Activated T-cell treated with anti-CD3 and anti-CD28 coated beads for 4 hours (primary cell): ENCODE data around the gene ANKFN1.

Source experiments
- DNase-seq: peaks from one replicate; pipeline ENCODE4 v3.0.0-alpha.2; 2020

The ANKFN1 gene

DNA sequence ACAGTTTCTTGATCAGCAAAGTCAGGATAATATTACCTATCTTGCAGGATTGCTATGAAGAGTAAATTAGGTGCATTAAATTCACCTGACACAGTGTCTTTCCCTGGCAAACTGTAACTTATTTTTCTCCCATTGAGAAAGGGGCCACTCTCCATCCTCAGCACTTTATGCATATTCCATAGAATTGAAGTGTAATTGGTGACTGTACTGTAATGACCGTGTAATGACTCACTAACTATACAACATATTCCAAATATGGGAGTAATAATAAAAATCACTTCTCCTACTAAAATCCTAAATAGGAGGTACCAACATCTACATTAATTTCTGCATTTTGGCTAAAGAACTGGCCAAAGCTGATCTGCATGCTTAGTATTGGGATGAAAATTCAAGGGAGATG is 298.4 kb downstream of the ANKFN1 start:
- no peak for DNase-seq

DNA sequence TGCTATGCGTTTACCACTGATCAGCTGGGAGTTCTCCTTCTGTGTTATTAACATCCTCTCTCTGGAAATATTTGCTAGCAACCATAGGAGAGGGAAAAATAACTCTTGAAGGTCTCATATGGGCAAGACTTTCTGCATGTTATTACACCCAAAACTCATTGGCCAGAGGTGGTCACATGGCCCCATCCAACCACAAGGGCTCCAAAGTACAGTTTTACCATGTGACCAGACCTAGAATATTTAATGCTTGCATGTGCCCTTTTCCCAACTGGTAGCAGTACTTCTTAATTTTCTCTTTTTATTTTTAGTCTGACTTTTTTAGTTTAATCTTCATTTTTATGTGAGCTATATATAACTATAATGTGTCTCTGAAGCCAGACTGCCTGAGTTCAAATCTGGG is 299.2 kb downstream of the ANKFN1 start:
- DNase-seq: no peak

DNA sequence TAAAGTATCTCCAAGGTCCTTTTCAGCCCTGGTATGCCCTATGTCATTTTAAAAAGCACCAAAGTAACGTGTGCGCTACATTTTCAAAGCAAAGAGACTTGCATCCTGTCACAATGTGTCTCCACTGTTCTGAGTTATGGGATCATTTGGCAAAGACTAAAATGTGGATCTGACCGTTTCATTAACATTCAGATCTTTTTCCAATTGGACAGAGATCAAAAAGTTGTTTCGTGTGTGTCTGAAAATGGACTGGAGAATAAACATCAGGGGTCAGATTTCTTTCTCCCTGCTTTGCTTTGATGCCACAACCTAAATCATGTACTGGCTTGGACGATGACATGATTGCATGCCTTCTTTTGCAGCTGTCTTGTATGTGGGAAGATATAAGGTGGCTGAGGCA is 304.2 kb downstream of the ANKFN1 start:
- no peak for DNase-seq

DNA sequence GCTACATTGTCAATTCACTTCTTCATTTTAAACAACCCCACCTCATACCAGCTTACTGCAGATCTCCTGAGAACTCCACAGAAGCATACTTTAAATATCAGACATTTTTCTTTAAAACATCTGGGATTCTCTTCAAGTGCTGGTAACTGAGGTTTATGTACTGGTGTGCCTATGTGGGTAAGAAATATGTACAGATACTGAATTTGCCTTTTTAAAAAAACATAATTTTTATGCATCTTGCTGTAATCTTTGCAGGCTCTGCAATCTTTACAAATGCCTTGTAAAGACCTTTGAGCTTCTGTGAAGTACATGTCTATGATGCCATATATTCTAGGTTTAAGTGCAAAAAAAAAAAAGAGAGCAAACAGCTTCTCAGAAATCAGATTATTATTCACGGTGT is 312.6 kb downstream of the ANKFN1 start:
- DNase-seq: no peak

DNA sequence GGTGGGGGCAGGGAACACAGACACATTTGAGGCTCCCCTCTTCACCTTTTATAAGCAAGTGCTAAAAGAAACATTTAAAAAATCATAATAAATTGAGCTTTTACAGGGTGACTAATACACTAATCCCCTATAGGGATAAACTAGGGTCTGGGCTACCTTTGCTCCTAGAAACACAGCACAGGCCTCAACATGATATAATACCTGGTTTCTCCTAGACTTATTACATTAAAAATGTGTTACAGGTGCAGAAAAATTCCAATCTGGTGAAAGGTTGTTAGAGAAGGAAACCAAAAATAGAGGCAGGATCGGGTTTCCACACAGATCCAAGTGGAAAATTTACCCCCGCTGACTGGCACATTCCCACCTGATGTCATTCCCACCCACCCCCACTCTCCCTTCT is 315.6 kb downstream of the ANKFN1 start:
- DNase-seq: no peak

DNA sequence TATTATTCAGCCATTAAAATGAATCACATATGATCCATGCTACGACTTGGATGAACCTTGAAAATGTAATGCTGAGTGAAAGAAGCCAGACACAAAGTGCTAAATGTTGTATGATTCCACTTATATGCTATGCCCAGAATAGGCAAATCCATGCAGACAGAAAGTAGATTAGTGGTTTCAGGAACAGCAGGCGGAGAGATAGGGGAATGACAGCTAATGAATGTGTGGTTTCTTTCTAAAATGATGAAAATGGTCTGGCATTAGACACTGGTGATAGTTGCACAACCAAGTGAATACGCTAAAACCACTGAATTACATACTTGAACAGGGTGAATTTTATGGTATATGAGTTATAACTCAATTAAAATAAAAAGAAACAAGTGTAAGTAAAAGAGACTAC is 318.4 kb downstream of the ANKFN1 start:
- DNase-seq: no peak

DNA sequence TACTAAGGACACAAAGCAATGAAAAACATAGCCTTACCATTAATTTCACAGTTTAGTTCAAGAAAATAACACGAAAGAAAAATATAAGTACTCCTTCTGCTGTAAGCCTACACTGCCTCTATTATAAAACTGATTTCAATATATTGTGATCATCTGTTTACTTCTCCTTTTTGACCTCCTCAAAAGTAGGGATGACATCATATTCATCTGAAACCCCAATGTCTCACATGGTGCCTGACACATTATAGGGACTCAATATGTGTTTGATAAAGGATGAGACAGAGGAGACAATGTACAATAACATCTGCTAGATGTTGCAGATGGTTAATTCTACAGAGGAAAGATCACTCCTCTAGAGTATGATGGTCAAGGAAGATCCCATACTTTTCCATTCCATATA is 321.8 kb downstream of the ANKFN1 start:
- DNase-seq: no peak

DNA sequence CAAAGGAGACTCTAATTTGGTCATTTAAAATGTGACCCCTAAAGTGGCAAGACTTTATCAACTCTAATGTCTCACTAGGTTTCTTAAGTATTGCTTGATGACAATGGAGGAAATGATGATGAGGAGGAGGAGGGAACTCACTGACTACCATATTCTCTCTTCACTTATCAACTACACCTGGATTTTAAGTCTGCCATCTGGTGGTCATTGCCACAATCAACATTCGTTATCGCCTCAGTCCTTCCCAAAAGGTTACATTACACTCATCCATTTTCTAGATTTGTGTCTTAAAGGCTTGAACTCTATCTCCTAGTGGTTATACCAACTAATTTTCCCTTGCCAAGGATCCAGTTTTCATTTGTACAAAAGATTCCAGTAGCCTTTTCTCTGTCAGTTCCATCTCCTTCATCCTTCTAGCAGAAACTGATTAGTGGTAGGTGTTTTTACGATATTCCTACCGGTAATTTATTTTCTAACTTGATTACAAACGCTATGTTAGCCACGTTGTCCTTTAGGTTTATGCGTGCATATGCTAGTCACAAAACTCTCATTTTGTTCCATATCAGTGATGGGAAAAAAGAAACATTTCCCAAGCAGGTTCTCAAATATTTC is 325.7 kb downstream of the ANKFN1 start:
- DNase-seq: no peak

DNA sequence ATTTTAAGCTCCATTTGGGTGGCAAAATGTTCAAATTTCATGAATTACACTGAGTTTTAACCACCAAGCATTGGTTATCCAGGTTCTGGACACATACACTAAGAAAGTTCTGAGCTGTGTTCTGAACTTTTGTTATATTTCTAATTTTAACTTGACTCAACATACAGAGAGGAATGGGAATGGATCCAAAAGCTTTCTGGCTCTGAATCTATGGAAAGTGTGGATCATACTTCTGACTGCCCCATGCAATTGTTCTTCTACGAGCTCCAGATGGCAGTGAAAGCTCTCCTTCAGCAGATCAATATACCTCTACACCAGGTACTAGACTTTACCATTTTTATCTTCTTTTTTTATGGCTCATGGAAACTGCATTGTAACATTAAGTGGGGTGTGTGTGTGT is 327.2 kb downstream of the ANKFN1 start:
- DNase-seq: no peak

DNA sequence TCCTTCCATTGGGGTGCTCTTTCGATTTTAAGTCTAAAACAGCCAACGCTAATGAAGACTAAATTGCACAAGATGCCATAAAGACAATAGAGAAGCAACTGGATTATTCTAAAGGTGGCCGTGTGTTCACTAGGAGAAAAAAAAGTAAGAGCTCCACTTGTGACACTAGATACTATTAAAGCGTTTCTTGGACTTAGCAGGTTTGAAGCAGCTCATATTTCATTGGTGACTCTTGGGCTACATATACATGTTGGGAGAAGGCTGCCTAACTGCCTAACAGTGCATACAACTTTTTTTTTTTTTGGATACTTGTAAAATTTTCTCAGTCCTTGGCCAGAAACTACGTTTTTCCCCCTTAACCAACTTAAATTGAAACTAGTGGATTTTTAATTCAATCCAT is 328.4 kb downstream of the ANKFN1 start:
- DNase-seq: no peak

DNA sequence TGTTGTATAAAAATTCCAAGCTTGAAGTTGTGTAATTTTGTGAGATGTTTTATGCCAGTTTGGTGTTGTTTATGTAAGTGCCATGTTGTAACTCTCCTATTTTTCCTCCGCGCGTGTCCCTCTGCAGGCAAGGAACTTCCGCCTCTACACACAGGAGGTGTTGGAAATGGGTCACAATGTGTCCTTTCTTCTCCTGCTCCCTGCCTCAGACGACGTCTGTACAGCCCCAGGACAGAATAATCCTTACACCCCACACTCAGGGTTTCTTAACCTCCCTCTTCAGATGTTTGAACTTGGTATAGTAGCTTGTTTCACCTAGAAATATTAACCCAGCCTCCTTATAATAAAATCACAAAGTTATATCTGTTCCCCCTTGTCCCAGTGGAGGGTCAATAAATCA is 329.0 kb downstream of the ANKFN1 start:
- DNase-seq: no peak

DNA sequence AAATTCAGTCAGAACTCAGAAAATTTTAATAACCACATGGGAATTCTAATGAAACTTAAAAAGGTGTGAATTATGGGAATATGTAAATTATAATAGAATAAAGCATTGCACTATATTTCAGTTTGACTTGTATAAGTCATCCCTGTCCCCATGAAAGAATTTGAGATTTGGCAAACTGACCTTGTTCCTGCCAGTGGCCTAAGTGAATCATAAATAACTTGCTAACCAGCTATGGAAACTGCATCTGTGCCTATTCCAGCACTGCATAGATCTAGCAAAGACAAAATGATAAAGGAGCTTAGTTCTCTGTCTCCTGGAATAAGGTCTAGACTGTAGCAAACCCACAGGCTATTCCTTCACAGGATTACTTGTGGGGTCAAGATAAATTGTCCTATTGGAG is 333.5 kb downstream of the ANKFN1 start:
- DNase-seq: no peak

DNA sequence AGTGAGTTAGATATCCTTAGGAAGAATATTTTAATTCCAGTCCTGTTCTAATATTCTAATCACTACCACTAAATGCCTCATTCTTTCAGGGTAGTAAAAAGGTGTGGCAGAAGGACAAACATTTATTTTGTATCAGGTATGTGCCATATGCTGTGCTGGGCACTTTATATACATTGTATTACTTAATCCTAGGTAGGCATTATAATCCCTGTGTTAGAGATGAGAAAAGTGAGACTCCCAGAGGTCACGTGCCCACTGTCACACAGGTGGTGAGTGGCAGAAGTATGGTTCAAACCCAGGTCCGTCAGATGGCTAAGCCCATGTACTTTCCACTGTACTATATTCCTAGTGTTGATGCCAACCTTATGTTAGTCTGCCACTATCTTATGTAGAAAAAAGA is 335.5 kb downstream of the ANKFN1 start:
- no peak for DNase-seq

DNA sequence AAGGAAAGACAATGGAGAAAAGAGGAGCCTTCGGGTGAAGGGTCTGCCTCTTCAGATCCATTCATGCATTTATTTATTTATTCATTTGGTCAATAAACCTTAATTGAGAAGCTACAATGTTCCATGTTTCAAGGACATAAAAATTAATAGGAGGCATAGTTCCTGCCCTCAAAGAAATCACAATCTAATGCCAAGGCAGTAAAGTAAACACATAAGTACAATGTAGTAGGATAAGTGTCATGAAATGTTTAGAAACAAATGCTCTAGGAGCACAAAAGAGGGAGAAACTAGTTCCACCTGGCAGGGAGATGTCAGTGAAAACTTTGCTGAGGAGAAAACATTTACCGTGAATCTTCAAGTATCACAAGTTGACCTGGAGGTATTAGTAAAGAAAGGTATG is 336.7 kb downstream of the ANKFN1 start:
- no peak for DNase-seq

DNA sequence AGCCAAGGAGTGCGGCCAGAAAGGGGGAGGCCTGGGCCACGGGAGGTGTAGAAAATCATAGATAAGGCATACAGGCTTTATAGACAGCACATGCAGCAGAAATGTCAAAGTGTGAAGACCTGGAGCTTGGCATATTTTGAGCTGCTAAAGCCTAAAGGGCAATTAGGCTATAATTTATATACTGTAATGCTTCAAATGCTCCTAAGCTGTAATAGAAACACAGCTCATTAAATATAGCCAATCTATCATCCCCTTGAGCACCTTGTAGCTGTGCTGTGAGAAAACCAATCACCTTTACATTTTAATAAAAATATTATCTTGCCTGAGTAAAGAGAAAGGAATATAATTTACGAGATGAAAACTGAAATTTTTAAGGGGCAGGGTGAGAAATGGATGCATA is 342.3 kb downstream of the ANKFN1 start:
- DNase-seq: no peak

DNA sequence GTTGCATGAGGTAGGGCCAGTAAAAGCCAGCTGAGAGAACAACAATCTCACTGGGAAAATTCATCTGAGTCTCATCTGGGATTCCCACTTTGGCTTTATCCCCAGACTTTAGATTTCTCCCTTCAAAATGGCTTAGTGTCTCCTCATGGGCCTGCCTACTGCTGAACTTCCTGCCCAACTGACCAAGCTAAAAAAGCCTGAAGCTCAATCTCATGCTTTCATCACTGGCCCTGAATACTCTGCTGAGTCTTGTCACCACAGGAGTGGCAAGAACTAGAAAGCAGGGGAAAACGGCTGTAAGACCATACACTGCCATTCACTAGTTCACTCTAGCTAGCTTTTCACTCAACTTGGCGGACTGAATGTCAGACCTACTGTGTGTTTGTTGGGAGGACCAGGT is 343.9 kb downstream of the ANKFN1 start:
- no peak for DNase-seq

DNA sequence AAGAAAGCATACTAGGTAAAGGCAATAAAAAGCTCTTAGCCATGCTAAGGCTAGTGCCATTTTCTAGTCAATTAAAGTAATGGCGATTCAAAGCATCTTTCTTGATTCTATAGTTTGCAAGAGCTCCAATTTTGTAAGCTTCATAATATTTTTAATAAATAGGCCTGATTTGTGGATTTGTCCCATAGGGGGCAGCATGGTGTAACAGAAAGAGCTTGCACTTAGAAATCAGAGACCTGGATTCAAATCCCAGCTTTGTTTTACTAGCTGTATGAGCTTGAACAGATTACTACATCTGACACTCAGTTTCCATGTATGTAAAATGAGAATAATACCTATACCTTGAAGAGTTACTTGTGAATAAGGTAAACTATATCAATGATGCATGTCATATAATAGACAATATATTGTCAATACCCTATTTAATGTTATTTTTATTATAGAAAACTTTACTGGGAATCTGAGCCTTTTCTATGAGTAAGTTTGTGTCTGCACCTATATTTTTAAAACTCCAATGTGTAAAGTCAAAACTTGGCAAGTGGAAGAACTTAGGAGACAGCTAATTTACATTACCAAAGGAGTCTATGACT is 346.6 kb downstream of the ANKFN1 start:
- DNase-seq: no peak

DNA sequence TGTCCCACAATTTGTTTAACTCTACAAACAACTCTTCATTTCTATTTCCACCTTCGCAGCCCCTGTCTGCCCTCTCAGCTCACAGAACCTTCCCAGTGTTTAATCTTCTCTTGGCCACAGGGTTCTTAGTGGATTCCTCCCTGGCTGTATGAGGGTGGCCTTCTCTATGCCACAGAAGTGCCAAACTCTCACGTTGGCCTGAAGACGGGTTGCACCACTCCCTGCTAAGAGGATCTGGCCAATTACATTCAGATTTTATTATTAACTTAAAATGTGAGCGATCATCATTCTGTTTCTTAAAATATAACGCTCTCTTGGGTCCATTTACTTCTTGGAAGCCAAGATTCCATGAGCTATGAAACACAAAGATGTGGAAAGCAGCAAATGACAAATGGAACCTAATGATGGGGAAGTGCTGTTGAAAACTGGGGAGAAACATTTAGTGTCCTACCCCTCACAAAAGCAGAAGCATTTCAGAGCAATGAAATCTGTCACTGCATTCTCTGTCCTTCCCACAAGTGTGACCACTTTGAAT is 348.9 kb downstream of the ANKFN1 start:
- no peak for DNase-seq

DNA sequence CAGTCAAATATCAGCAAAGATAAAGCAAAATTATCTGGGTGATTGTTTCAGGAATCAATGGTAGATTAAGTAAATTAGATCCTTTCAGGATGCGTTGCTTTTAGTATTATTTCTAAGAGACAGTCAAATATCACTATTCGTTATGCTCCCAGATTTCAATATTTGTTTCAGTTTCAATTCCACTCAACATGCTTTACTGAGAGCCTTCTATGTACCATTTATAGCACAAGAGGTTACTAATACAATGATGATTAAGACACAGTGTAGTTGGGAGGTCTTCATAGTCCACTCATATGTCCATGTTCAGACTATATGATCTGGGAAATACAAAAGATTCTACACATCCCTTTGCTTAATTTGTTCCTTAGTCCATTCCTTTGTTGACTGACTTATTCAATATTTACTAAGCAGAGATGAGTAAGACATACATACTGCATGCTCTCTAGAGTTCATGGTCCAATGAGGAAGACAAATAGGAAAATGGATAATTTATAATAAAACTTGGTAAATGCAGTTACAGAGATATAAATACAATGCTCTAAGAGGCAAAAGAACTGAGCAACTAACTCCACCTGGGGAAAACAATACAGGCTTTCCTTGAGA is 352.0 kb downstream of the ANKFN1 start:
- no peak for DNase-seq

DNA sequence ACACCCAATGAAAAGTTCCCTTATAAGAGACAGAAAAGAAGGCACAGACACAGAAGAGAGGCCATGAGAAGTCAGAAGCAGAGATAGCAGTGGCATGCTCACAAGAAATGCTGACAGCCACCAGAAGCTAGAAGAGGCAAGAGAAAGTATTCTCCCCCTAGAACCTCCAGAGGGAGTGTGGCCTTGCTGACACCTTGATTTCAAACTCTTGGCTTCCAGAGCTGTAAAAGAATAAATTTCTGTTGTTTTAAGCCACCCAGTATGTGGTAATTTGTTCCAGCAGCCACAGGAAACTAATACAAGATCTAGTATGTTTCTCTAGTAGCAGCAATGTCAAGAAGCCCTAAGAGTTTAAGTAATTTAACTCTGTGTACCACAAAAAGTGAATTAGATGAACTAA is 353.1 kb downstream of the ANKFN1 start:
- no peak for DNase-seq

DNA sequence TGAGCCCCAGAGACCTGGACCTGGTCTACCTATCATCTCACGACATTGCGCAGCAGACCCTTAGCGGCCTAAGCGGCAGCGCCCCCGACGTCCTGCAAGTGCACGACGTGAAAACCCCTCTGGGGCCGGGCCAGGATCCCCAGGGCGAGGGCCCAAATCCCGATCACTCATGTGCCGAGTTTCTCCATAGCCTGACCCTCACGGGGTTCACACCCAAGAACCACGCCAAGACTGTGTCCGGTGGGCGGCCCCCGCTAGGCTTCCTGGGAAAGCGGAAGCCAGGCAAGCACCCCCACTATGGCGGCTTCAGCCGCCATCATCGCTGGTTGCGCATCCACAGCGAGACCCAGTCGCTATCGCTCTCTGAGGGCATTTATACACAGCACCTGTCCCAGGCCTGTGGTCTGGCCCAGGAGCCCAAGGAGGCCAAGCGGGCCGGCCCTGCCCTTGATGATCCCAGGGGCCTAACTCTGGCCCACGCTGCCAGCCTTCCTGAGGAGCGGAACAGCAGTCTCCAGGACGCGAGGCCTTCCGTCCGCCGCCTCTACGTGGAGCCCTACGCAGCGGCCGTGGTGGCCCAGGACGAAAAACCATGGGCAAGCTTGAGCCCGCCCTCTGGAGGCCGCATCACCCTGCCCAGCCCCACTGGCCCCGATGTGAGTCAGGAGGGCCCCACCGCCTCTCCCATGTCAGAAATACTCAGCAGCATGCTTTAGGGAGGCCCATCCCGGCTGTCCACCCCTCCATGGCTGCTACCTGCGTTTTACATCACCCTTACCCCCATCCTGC is 357.5 kb downstream of the ANKFN1 start:
- DNase-seq: no peak

DNA sequence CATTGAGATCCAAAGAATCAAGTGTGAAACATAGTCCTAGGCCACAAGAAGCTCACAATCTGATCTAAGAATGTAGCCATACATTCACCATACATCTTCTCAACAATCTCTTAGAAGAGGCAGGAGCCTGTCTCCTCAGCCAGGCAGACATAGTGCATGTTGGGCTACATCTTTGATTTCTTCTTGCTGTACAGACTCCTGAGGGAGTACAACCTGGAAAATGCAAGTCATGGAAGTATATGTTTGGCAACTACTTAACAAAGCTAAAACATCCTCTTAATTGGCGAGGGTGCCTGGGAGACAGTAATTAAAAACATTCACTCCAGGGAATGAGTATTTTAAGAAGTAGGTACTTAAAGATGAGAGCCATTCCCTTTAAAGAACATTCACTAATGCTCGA is 361.0 kb downstream of the ANKFN1 start:
- no peak for DNase-seq

DNA sequence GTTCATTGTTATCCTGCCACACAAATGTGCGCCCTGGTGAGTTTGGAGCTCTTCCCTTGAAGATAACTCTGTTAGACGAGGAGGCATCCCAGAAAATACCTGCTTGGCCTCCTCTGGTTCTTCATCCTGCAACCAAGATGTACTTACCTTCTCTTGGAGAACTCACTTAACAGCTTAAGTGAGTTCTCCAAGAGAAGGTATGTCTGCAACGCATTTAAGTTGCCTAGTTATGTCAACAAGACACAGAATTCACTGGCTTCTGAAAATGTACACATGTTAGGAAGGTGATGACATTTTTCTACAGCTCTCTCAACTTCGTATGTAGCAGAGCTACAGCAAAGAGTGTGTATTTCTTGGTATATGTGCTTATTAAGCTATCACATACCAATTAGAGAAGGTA is 361.6 kb downstream of the ANKFN1 start:
- DNase-seq: no peak
